ENCODE measurements around the gene SRXN1. TPM values are rescaled to one million over a fixed set of nuclear protein-coding genes. Genes with fewer than 3 reads are reported as not detected.
A peak's percentile ranks its signal among the peaks of the same experiment; 100 is the strongest.

Gene SRXN1
- total RNA-seq, 2 donors from 2014 or later, result 19.4 to 30.2 TPM

DNA sequence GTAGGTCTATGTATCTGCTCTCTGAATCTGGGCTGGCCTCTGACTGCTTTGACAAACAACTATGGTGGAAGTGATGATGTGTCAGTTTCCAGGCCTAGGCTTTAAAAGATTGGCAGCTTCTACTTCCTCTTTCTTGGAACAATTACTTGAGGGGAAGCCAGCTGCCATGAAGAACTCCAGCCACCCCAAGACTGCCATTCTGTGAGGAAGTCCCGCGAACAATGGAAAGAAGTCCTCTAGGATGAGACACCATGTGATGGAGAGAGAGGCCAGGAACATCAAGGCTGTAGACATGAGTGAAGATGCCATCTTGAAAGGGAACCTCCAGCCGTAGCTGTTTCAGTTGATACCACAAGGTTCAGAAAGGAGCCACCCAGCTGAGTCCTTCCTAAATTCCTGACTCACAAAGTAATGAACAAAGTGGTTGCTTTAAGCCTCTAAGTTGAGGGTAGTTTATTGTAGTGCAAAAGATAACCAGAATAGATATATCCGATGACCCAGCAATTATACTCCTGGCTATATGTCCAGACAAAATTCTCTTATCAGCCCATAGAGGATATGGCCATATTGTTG lies 27.6 kb downstream of the SRXN1 start:
- H3K4me1 Mint-ChIP-seq (ENCODE audit: low read depth in 2 of 2), result no peaks in the 10 kb centered on the region
- no peaks in the 10 kb centered on the region for H3K9me3 Mint-ChIP-seq
- H3K4me3 Mint-ChIP-seq, result no peak overlapping the region
- ATAC-seq (no peak), DNase-seq (ENCODE audit: low spot score) (no peak)
- no peaks in the 10 kb centered on the region for H3K36me3 Mint-ChIP-seq
- H3K27ac Mint-ChIP-seq, result no peak overlapping the region
- H3K27me3 Mint-ChIP-seq, result peaks cover 25 to 26% of the 10 kb centered on the region in 2 donors

DNA sequence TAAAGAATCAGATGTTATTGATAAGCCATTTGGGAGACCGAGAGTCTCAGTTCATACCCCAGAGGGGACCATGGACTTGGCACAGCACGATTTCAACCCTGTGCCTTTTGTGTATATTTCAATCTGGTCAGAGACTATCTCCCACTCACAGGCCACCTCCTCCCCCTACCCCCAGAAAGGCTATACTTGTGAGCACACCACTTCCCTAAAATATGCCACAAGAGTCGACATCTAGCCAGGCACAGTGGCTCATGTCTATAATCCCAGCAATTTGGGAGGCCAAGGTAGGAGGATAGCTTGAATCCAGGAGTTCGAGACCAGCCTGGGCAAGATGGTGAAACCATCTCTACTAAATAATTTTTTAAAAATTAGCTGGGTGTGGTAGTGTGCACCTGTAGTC lies 29.3 kb downstream of the SRXN1 start:
- peaks cover 28 to 31% of the 10 kb centered on the region in 2 donors for H3K27me3 Mint-ChIP-seq
- DNase-seq (ENCODE audit: low spot score) (no peak), ATAC-seq (no peak)
- H3K9me3 Mint-ChIP-seq, result no peaks in the 10 kb centered on the region
- no peak overlapping the region for H3K27ac Mint-ChIP-seq
- no peak overlapping the region for H3K4me3 Mint-ChIP-seq
- H3K36me3 Mint-ChIP-seq, result no peaks in the 10 kb centered on the region
- H3K4me1 Mint-ChIP-seq (ENCODE audit: low read depth in 2 of 2), result no peaks in the 10 kb centered on the region

- H3K4me3 Mint-ChIP-seq, result no peak overlapping the region
- no peak overlapping the region for H3K27ac Mint-ChIP-seq
- H3K4me1 Mint-ChIP-seq (ENCODE audit: low read depth in 2 of 2), result no peaks in the 10 kb centered on the region
- H3K27me3 Mint-ChIP-seq, result peaks cover 32 to 35% of the 10 kb centered on the region in 2 donors
- DNase-seq (ENCODE audit: low spot score), result no peak
- no peak for ATAC-seq
- peaks cover under 1% of the 10 kb centered on the region for H3K36me3 Mint-ChIP-seq
- peaks cover under 1% of the 10 kb centered on the region for H3K9me3 Mint-ChIP-seq
These were observed 30.0 kb downstream of the SRXN1 start for GRCh38 chr20:623021-623420.

DNA sequence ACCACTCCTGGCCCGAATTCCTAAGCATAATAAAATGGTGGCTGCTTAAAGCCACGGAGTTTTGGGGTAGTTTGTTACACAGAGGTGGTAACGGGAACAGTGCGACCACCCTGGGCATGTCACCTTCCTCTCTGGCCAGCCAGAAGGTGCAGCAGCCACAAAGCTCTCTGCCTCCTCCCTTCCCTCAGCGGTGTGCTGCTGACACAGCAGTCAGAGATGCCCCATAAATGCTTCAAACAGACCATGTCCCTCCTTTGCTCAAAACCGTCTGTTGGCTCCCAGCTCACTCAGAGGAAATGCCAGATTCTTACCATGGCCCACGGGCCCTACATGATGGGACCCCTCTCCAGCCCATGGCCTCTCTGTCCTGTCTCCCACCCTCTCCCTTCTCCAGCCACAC lies 30.8 kb downstream of the SRXN1 start:
- peaks cover 3% of the 10 kb centered on the region for H3K9me3 Mint-ChIP-seq
- no peaks in the 10 kb centered on the region for H3K4me1 Mint-ChIP-seq (ENCODE audit: low read depth in 2 of 2)
- peaks cover 9% of the 10 kb centered on the region for H3K36me3 Mint-ChIP-seq
- ATAC-seq (no peak), DNase-seq (ENCODE audit: low spot score) (no peak)
- H3K27ac Mint-ChIP-seq, result no peak overlapping the region
- peaks cover 38 to 44% of the 10 kb centered on the region in 2 donors for H3K27me3 Mint-ChIP-seq
- H3K4me3 Mint-ChIP-seq, result no peak overlapping the region

DNA sequence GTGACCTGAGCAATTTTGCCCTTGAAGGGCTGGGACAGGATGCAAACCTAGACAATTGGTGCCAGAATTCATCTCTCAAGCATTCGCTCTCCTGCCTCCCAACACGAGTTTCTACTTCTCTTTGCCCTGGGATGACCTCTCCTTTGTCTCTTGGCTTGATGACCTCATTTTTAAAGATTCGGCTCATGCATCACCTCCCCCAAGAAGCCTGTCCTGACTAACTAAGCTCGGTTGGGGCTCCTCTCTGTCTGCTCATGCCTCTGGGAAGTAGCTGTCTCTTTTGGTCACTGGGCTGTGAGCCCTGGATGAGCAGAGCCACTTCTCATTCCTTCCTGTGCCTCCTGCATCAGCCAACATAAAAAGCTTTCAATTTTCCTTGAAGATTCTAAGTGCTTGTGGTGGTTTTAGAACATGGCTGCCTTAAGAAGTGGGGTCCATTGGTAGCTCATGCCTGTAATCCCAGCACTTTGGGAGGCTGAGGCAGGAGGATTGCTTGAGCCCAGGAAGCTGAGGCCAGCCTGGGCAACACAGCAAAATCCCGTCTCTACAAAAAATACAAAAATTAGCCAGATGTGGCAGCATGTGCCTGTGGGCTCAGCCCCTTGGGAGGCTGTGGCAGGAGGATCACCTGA lies 31.8 kb downstream of the SRXN1 start:
- ATAC-seq (no peak), DNase-seq (ENCODE audit: low spot score) (no peak)
- Mint-ChIP-seq H3K27ac (no peak overlapping the region), H3K9me3 (peaks cover 3% of the 10 kb centered on the region), H3K36me3 (peaks cover 9% of the 10 kb centered on the region), H3K4me3 (no peak overlapping the region), H3K27me3 (peaks cover 34 to 45% of the 10 kb centered on the region in 2 donors), H3K4me1 (ENCODE audit: low read depth in 2 of 2) (no peaks in the 10 kb centered on the region)

- Mint-ChIP-seq H3K27me3 (peaks cover 33 to 51% of the 10 kb centered on the region in 2 donors), H3K4me1 (ENCODE audit: low read depth in 2 of 2) (no peaks in the 10 kb centered on the region)
- no peak for ATAC-seq
These were observed 32.8 kb downstream of the SRXN1 start for GRCh38 chr20:620246-620645.

GRCh38 chr20:618980-619379 lies 34.0 kb downstream of the SRXN1 start:
- no peak for ATAC-seq
- Mint-ChIP-seq H3K27ac (no peak overlapping the region), H3K36me3 (peaks cover 9% of the 10 kb centered on the region), H3K4me1 (ENCODE audit: low read depth in 2 of 2) (peaks cover 0 to 4% of the 10 kb centered on the region in 2 donors), H3K9me3 (peaks cover 3% of the 10 kb centered on the region), H3K4me3 (no peak overlapping the region), H3K27me3 (peaks cover 33 to 50% of the 10 kb centered on the region in 2 donors)
- DNase-seq (ENCODE audit: low spot score), result no peak

More at GRCh38 chr20:620246-620645, 32.8 kb downstream of the SRXN1 start:
- Mint-ChIP-seq H3K9me3 (peaks cover 3% of the 10 kb centered on the region), H3K27ac (no peak overlapping the region), H3K4me3 (no peak overlapping the region), H3K36me3 (peaks cover 9% of the 10 kb centered on the region)
- DNase-seq (ENCODE audit: low spot score), result no peak

DNA sequence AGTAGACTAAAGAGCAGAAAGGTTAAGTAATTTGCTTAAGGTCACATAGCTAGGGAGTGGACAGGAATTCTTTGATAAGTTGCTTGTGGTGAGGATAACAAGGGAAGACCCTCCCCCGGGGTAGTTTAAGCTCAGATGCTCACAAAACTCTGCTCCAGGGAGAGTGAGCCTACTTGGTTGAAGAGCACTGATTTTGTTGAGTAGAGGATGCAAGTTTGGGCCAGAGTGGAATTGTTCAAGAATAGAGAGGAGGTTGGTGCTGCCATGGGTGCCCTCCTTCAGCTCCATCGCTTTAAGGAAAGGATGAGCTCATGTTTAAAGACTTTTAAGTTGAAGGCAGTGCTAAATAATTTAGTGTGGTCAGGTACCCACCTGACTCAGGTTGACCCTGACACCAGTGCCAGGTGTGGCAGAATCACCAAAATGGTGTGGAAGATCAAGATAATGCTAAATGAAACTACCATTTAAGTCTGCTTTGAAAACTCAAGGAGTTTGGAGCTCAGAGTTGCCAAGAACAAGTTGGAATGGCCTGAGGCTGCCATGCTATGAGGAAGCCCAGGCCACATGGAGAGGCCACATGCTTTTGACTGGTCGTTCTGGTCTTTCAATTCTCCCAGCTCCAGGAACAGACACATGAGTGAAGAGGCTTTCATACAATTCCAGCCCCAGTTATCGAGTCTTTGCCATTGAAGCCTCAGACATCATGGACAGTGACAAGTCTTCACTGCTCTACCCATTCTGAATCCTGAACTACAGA lies 34.9 kb downstream of the SRXN1 start:
- peaks cover 35 to 55% of the 10 kb centered on the region in 2 donors for H3K27me3 Mint-ChIP-seq
- no peak overlapping the region for H3K4me3 Mint-ChIP-seq
- H3K4me1 Mint-ChIP-seq (ENCODE audit: low read depth in 2 of 2), result peaks cover 0 to 4% of the 10 kb centered on the region in 2 donors
- H3K36me3 Mint-ChIP-seq, result peaks cover 9% of the 10 kb centered on the region
- DNase-seq (ENCODE audit: low spot score), result no peak
- H3K9me3 Mint-ChIP-seq, result peaks cover 3% of the 10 kb centered on the region
- ATAC-seq, result no peak
- H3K27ac Mint-ChIP-seq, result no peak overlapping the region

DNA sequence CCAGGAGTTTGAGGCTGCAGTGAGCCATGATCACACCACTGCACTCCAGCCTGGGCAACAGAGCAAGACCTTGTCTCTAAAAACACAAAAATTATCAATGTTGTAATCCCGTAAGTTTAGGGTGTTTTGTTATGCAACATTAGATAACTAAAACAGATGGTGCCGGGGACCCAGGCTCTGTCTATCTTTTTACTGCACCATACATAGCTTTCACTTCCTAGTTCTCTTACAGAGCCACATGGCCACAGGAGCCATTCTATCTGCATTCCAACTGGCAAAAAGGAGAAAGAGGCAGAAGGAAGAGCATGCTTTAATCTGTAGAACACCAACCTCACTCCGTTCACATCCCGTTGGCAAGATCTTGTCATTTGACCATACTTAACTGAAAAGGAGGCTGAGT lies 37.5 kb downstream of the SRXN1 start:
- H3K4me3 Mint-ChIP-seq, result no peak overlapping the region
- no peak for DNase-seq (ENCODE audit: low spot score)
- peaks cover 3% of the 10 kb centered on the region for H3K9me3 Mint-ChIP-seq
- H3K27me3 Mint-ChIP-seq, result peaks cover 40 to 65% of the 10 kb centered on the region in 2 donors
- no peak overlapping the region for H3K27ac Mint-ChIP-seq
- peaks cover 9% of the 10 kb centered on the region for H3K36me3 Mint-ChIP-seq
- ATAC-seq, result no peak
- peaks cover 4 to 7% of the 10 kb centered on the region in 2 donors for H3K4me1 Mint-ChIP-seq (ENCODE audit: low read depth in 2 of 2)

DNA sequence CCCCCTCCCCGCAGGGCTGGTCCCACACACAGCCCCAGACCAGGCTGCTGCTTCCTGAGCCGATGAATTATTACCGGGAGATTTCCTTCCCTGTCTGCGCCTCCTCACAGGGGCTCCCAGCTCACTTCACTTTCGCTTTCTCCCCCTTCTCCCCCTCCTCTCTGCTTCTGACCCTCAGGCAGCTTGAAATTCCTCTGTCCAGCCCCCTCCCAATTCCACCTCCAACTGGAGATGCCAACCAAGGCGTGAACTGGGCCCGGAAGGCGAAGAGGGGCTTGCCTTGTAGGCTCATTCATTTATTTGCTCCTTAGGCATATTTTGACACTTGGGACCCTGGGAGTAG lies 41.2 kb downstream of the SRXN1 start:
- DNase-seq (ENCODE audit: low spot score) (no peak), ATAC-seq (no peak)
- Mint-ChIP-seq H3K4me3 (no peak overlapping the region), H3K27me3 (peaks cover 32 to 56% of the 10 kb centered on the region in 2 donors), H3K9me3 (no peaks in the 10 kb centered on the region), H3K4me1 (ENCODE audit: low read depth in 2 of 2) (peaks cover 4 to 7% of the 10 kb centered on the region in 2 donors), H3K27ac (no peak overlapping the region), H3K36me3 (no peaks in the 10 kb centered on the region)

- Mint-ChIP-seq H3K4me3 (no peak overlapping the region), H3K9me3 (no peaks in the 10 kb centered on the region), H3K4me1 (ENCODE audit: low read depth in 2 of 2) (peaks cover 4 to 7% of the 10 kb centered on the region in 2 donors), H3K36me3 (no peaks in the 10 kb centered on the region), H3K27me3 (peaks cover 32 to 56% of the 10 kb centered on the region in 2 donors), H3K27ac (no peak overlapping the region)
- DNase-seq (ENCODE audit: low spot score) (no peak), ATAC-seq (no peak)
These were observed 41.8 kb downstream of the SRXN1 start for GRCh38 chr20:611047-611842.

DNA sequence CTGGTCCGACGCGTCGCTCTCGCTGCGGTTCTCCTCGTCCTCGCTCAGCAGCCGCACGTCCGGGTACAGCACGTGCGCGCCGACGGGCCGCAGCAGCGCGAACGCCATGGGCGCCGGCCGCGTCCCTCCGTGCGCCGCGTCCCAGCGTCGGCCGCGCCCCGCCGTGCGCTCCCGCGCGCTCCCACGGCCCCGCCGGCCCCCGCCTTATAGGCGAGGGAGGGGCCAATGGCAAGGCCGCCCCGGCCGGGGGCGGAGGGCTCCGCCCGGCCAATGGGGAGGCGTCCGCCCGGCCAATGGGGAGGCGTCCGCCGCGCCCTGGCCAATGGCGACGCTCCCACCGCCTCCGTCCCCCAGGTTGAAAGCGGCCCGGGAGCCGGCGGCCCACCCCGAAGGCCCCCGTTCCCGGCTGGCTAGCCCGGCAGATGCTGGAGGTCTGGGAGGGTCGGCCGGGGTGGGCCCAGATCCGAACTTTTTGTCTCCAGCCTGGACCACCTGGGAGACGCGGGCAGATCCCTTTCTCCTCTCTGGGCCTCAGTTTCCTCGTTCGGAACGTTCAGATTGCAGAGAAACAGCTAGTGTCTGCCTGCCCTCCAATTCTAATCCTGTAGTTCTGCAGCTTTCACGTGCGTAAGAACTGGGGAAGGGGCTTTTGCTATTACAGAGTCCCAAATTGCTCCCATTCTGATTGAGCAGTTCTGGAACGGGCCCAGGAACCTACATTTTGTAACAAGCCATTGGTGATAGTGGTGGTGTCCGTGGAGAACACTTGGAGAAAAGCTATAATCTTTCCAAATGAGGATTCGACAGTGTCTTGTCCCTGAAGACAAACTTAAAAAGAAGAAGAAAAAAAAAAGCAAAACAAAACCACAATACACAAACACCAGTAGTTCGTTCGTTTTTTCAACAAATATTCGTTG lies 42.6 kb downstream of the SRXN1 start, which contains the start of gene TCF15:
TCF15 (minus strand) TSS at position 180 of the 917 bp plus-strand sequence; CDS start at position 108, 72 bp downstream.
- peak within 1 kb of the TSS; percentile 27 for H3K4me3 Mint-ChIP-seq
- H3K4me1 Mint-ChIP-seq (ENCODE audit: low read depth in 2 of 2), result peaks cover 4 to 7% of the 10 kb centered on the region in 2 donors
- ATAC-seq (peak; percentile 76 to 90), DNase-seq (ENCODE audit: low spot score) (peak; percentile 66)
- no peaks in the 10 kb centered on the region for H3K36me3 Mint-ChIP-seq
- H3K9me3 Mint-ChIP-seq, result no peaks in the 10 kb centered on the region
- H3K27me3 Mint-ChIP-seq, result peaks cover 29 to 51% of the 10 kb centered on the region in 2 donors
- H3K27ac Mint-ChIP-seq, result no peak within 1 kb of the TSS

All from natural killer cell treated with Interleukin-12 subunit alpha and Interleukin-12 subunit beta and Interleukin-15 and Interleukin-18, amount 100 ng/mL, for 72 hours (primary cell).